ENCODE data around the gene PSMD6.

- TF ChIP-seq POLR2AphosphoS5 (IDR thresholded peaks at IDR 0.05; ENCODE audit: control insufficient read depth, insufficient read depth, low read depth, low read length) = no peak
- no peak for TF ChIP-seq ZZZ3 (IDR thresholded peaks at IDR 0.05)
- TF ChIP-seq HDAC8 (tag; IDR thresholded peaks at IDR 0.05) = no peak
- no peak for TF ChIP-seq CTCF (IDR thresholded peaks at IDR 0.05 in 2 of 3, conservative IDR thresholded peaks at IDR 0.05 in 1 of 3; ENCODE audit: insufficient read depth in 2 of 3, low read depth in 1 of 3, low read length in 3 of 3)
- no peak for TF ChIP-seq PCBP2 (IDR thresholded peaks at IDR 0.05; ENCODE audit: low read depth, low read length, poor library complexity, severe bottlenecking)
- no peak for TF ChIP-seq RBFOX2 (IDR thresholded peaks at IDR 0.05; ENCODE audit: low read depth, low read length)
- no peak for TF ChIP-seq CBX5 (IDR thresholded peaks at IDR 0.05; ENCODE audit: borderline replicate concordance, low read depth)
- no peak for TF ChIP-seq KLF6 (CRISPR knock-in tag; IDR thresholded peaks at IDR 0.05; ENCODE audit: borderline replicate concordance)
- no peak for TF ChIP-seq RFX5 (IDR thresholded peaks at IDR 0.05; ENCODE audit: low read depth, low read length)
- TF ChIP-seq CHD2 (IDR thresholded peaks at IDR 0.05; ENCODE audit: low read depth, low read length) = no peak
- TF ChIP-seq CBX2 (IDR thresholded peaks at IDR 0.05; ENCODE audit: insufficient read depth, low read length, poor library complexity, severe bottlenecking) = no peak
- no peak for TF ChIP-seq TAF1 (IDR thresholded peaks at IDR 0.05; ENCODE audit: control insufficient read depth, extremely low read depth, insufficient read depth, low read length, severe bottlenecking)
- TF ChIP-seq TCFL5 (CRISPR knock-in tag; conservative IDR thresholded peaks at IDR 0.05) = no peak
- TF ChIP-seq ZNF12 (CRISPR knock-in tag; IDR thresholded peaks at IDR 0.05) = no peak
These were observed 30.6 kb downstream of the PSMD6 start for GRCh38 chr3:63992516-63993209.

Data from K562 (cell line).